IMR-90 (cell line): ENCODE results near the gene OSBPL6. TPM values are rescaled to one million over a fixed set of nuclear protein-coding genes. Genes with fewer than 3 reads are reported as not detected.

Experiments used
- ATAC-seq: fragments of 200-7000 bp; cut with Tn5 transposase; 2 replicates; pipeline ENCODE4 v1.9.1; 2020; ENCODE audit warnings: low read depth, mild to moderate bottlenecking, moderate library complexity
- BruUV-seq: library from RNA; stranded (reverse); fragments of 400-500 nt; replicated peaks from 2 replicates; lab custom pipeline; 2021; lab: Mats Ljungman, UMichigan
- CTCF ChIA-PET: fragments of 300-600 bp; formaldehyde crosslinking; extraction: SDS; loops from one replicate; lab custom pipeline; 2021; ENCODE audit warnings: antibody characterized with exemption; lab: Yijun Ruan, JAX
- POLR2A ChIA-PET: fragments of 300-600 bp; sonication (Branson Sonifier 250); formaldehyde crosslinking; loops from one replicate; lab custom pipeline; 2022; ENCODE audit warnings: antibody characterized with exemption; ENCODE audit not compliant: unreplicated experiment; lab: Charles Lee
- DNase-seq: peaks from one replicate; pipeline ENCODE4 v3.0.0; 2013
- H2AFZ ChIP-seq: replicated peaks from 2 replicates; pipeline ENCODE3; 2013; ENCODE audit warnings: low read length, mild to moderate bottlenecking; ENCODE audit not compliant: poor library complexity
- H2AK5ac ChIP-seq: 2 replicates; pipeline ENCODE4 v1.6.1; 2013; ENCODE audit warnings: low read depth, low read length, inconsistent platforms
- H2AK9ac ChIP-seq: replicated peaks from 2 replicates; pipeline ENCODE3; 2013; ENCODE audit warnings: mild to moderate bottlenecking, low read depth, low read length, moderate library complexity; ENCODE audit not compliant: poor library complexity
- H2BK120ac ChIP-seq: 2 replicates; pipeline ENCODE4 v1.6.1; 2013; ENCODE audit warnings: low read depth, low read length, inconsistent platforms
- H2BK15ac ChIP-seq: 3 replicates; pipeline ENCODE4 v1.6.1; 2013; ENCODE audit warnings: low read depth, low read length, inconsistent platforms
- H2BK20ac ChIP-seq: 2 replicates; pipeline ENCODE4 v1.6.1; 2013; ENCODE audit warnings: low read depth, mild to moderate bottlenecking, inconsistent platforms, low read length, moderate library complexity
- H2BK5ac ChIP-seq: 2 replicates; pipeline ENCODE4 v1.6.1; 2013; ENCODE audit warnings: mild to moderate bottlenecking, low read depth, low read length, inconsistent platforms; ENCODE audit not compliant: poor library complexity, severe bottlenecking
- H3K14ac ChIP-seq: replicated peaks from 2 replicates; pipeline ENCODE4 v1.6.1; 2013; ENCODE audit warnings: low read depth, low read length, inconsistent platforms
- H3K18ac ChIP-seq: 2 replicates; pipeline ENCODE4 v1.6.1; 2013; ENCODE audit warnings: low read depth, low read length, control low read depth
- H3K23ac ChIP-seq: 2 replicates; pipeline ENCODE4 v1.6.1; 2013; ENCODE audit warnings: low read depth, low read length, inconsistent platforms
- H3K27ac ChIP-seq: 2 replicates; pipeline ENCODE4 v1.5.1; 2013; ENCODE audit warnings: mild to moderate bottlenecking, control low read depth, low read length; ENCODE audit not compliant: insufficient read depth
- H3K27me3 ChIP-seq: 2 replicates; pipeline ENCODE4 v1.6.1; 2013; ENCODE audit warnings: low read length; ENCODE audit not compliant: control insufficient read depth, insufficient read depth
- H3K36me3 ChIP-seq: 2 replicates; pipeline ENCODE4 v1.6.1; 2013; ENCODE audit warnings: low read length, mixed read lengths; ENCODE audit not compliant: control insufficient read depth, insufficient read depth
- H3K4ac ChIP-seq: 2 replicates; pipeline ENCODE4 v1.6.1; 2013; ENCODE audit warnings: low read depth, low read length, inconsistent platforms
- H3K4me1 ChIP-seq: 2 replicates; pipeline ENCODE4 v1.6.1; 2013; ENCODE audit warnings: low read length, mixed read lengths; ENCODE audit not compliant: control insufficient read depth, insufficient read depth
- H3K4me2 ChIP-seq: 2 replicates; pipeline ENCODE4 v1.6.1; 2013; ENCODE audit warnings: low read depth, mild to moderate bottlenecking, control low read depth, low read length, moderate library complexity
- H3K4me3 ChIP-seq: 2 replicates; pipeline ENCODE4 v1.5.1; 2013; ENCODE audit warnings: low read depth, mild to moderate bottlenecking, control low read depth, low read length, moderate library complexity; ENCODE audit not compliant: insufficient read depth
- H3K56ac ChIP-seq: 2 replicates; pipeline ENCODE4 v1.6.1; 2013; ENCODE audit warnings: low read length, inconsistent platforms; ENCODE audit not compliant: insufficient read depth; ENCODE audit errors: extremely low read depth
- H3K79me1 ChIP-seq, 2 experiments: 2 replicates each; pipeline ENCODE4 v1.6.1; 2013; ENCODE audit warnings: low read length in 2 of 2, inconsistent platforms in 1 of 2, low read depth in 1 of 2
- H3K9ac ChIP-seq: 2 replicates; pipeline ENCODE4 v1.6.1; 2013; ENCODE audit warnings: low read depth, low read length, control low read depth
- H3K9me1 ChIP-seq: 2 replicates; pipeline ENCODE4 v1.6.1; 2013; ENCODE audit warnings: low read length, inconsistent platforms; ENCODE audit not compliant: insufficient read depth
- H3K9me3 ChIP-seq: 2 replicates; pipeline ENCODE4 v1.6.1; 2013; ENCODE audit warnings: low read length; ENCODE audit not compliant: control insufficient read depth, insufficient read depth
- H4K20me1 ChIP-seq: 2 replicates; pipeline ENCODE4 v1.6.1; 2013; ENCODE audit warnings: low read length, inconsistent platforms; ENCODE audit not compliant: insufficient read depth
- H4K5ac ChIP-seq: 2 replicates; pipeline ENCODE4 v1.6.1; 2013; ENCODE audit warnings: mild to moderate bottlenecking, low read depth, low read length, control low read depth
- H4K8ac ChIP-seq, 2 experiments: 2 replicates each; pipeline ENCODE4 v1.6.1; 2013; ENCODE audit warnings: low read depth in 2 of 2, low read length in 2 of 2, control low read depth in 1 of 2, inconsistent platforms in 1 of 2
- H4K91ac ChIP-seq: 2 replicates; pipeline ENCODE4 v1.6.1; 2013; ENCODE audit warnings: low read depth, low read length, inconsistent platforms; ENCODE audit not compliant: insufficient read depth
- CEBPB ChIP-seq: IDR thresholded peaks from 2 replicates; pipeline ENCODE4 v1.6.1; 2012; ENCODE audit warnings: low read depth, low read length, improper control_type of control experiment
- CHD1 ChIP-seq: IDR thresholded peaks from 2 replicates; pipeline ENCODE4 v1.6.1; 2012; ENCODE audit warnings: low read depth, low read length, improper control_type of control experiment
- FOS ChIP-seq: fragments of 150-350 bp; IDR thresholded peaks from 2 replicates; pipeline ENCODE4 v1.6.1; 2016; ENCODE audit warnings: low read depth, low read length
- MAZ ChIP-seq: IDR thresholded peaks from 2 replicates; pipeline ENCODE4 v1.6.1; 2012; ENCODE audit warnings: low read depth, mild to moderate bottlenecking, low read length, improper control_type of control experiment, moderate library complexity, borderline replicate concordance
- NFE2L2 ChIP-seq: fragments of 150-350 bp; IDR thresholded peaks from 2 replicates; pipeline ENCODE4 v1.6.1; 2016; ENCODE audit warnings: low read depth, mild to moderate bottlenecking, low read length
- POLR2A ChIP-seq: IDR thresholded peaks from 2 replicates; pipeline ENCODE4 v1.6.1; 2012; ENCODE audit warnings: mild to moderate bottlenecking, low read depth, low read length
- RCOR1 ChIP-seq: IDR thresholded peaks from 2 replicates; pipeline ENCODE4 v1.6.1; 2012; ENCODE audit warnings: mild to moderate bottlenecking, low read length, improper control_type of control experiment; ENCODE audit not compliant: insufficient replicate concordance
- USF2 ChIP-seq: fragments of 150-350 bp; IDR thresholded peaks from 2 replicates; pipeline ENCODE4 v1.6.1; 2017; ENCODE audit warnings: mild to moderate bottlenecking, antibody characterized with exemption, low read length, low read depth
- WGBS, 2 experiments: methylation state at CpG; one replicate each; pipeline versions ENCODE4 v1.1.5 to v1.1.7; 2013; ENCODE audit warnings: missing lambda C conversion rate in 2 of 2; ENCODE audit not compliant: insufficient read length in 1 of 2; ENCODE audit errors: extremely low coverage in 2 of 2; 5-methylcytosine and 5-hydroxymethylcytosine counted together
- dilution Hi-C: fragments of 300-500 bp; cut with HindIII; formaldehyde crosslinking; loops from one replicate; pipeline ENCODE4 v1.14.3; 2018; ENCODE audit warnings: low sequenced_read_pairs; ENCODE audit not compliant: unreplicated experiment
- in situ Hi-C: fragments of 300-500 bp; cut with MboI; formaldehyde crosslinking; loops from 3 replicates; pipeline ENCODE4 v1.14.3; 2019; ENCODE audit warnings: low sequenced_read_pairs, inconsistent platforms, mixed read lengths
- intact Hi-C: fragments of 100-400 bp; cut with micrococcal nuclease; formaldehyde crosslinking; loops from 2 replicates; pipeline ENCODE4 v1.10.0; 2022
- polyA plus RNA-seq, 3 experiments: library from polyadenylated mRNA; depleted of rRNA; stranded (reverse); fragments of >200 nt; gene quantifications; 2 replicates each; pipeline ENCODE4 v1.2.3, GENCODE V29; 2012; ENCODE audit warnings: low replicate concordance in 1 of 3
- total RNA-seq: library from RNA; depleted of rRNA; stranded (reverse); fragments of >200 nt; gene quantifications from 2 replicates; pipeline ENCODE4 v1.2.3, GENCODE V29; 2012

The OSBPL6 gene
- total and polyA plus RNA-seq, 2 of the 4 experiments (the other 2 are of a cell fraction): 3.2 to 3.7 TPM

DNA sequence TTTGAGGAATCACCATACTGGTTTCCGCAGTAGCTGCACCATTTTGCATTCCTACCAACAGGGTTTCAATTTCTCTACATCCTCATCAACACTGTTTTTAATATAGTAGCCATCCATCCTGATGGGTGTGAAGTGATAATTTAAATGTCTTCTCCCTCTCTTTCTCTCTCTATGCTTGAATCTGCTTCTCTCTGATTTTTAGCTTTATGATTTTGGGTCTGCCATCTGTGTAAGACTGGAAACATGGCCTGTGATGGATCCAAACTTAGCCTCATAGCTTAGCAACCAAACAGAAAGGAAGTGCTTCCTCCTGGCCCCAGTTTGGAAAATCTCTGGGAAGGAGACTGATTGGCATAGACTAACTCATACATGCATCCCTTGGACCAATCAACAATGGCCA is 33.7 kb upstream of the OSBPL6 start:
- no TSS peak for BruUV-seq
- Histone ChIP-seq H3K4me2 (no peak overlapping the region), H4K5ac (no peak overlapping the region), H2BK5ac (no peak overlapping the region), H3K27ac (no peak overlapping the region), H4K20me1 (no peaks in the 10 kb centered on the region), H3K4me3 (no peak overlapping the region), H3K9ac (no peak overlapping the region), H3K4me1 (no peaks in the 10 kb centered on the region), H3K18ac (no peak overlapping the region), H3K36me3 (no peaks in the 10 kb centered on the region), H4K91ac (no peak overlapping the region), H2BK120ac (no peak overlapping the region), H3K9me3 (no peaks in the 10 kb centered on the region), H3K9me1 (no peaks in the 10 kb centered on the region), H3K79me1 (no peaks in the 10 kb centered on the region), H3K27me3 (no peaks in the 10 kb centered on the region), H3K56ac (no peak overlapping the region), H4K8ac (no peak overlapping the region), H3K23ac (no peak overlapping the region), H2AK5ac (no peak overlapping the region), H3K14ac (no peak overlapping the region), H2AFZ (no peak overlapping the region), H2AK9ac (no peak overlapping the region), H2BK20ac (no peak overlapping the region), H3K4ac (no peak overlapping the region), H2BK15ac (no peak overlapping the region)
- DNase-seq (no peak), ATAC-seq (no peak)
- intact Hi-C loops: no loop called here
- TF ChIP-seq POLR2A: no peak
- TF ChIP-seq MAZ: no peak
- TF ChIP-seq FOS: no peak
- TF ChIP-seq RCOR1: no peak
- no peak for TF ChIP-seq USF2
- no peak for TF ChIP-seq NFE2L2
- no peak for TF ChIP-seq CEBPB
- TF ChIP-seq CHD1: no peak
- dilution Hi-C loops: no loop called here
- no CpG with 5 or more reads among the region's 1 CpG for WGBS, 2 experiments
- ChIA-PET POLR2A (no interaction called here), CTCF (no interaction called here)
- in situ Hi-C loops: no loop called here
